Esophagus squamous epithelium (tissue), 4 donors: ENCODE measurements around the gene STN1.

ENCODE experiments used
- POLR2A ChIP-seq, 4 donors: fragments of 450-650 bp; IDR thresholded peaks; one replicate each; pipeline ENCODE4 v1.6.1; 2017; ENCODE audit warnings: antibody characterized with exemption in 4 of 4, mild to moderate bottlenecking in 4 of 4, moderate library complexity in 3 of 4
- TF ChIP-seq, protein P1 (sequence below), 6 experiments: fragments of 450-650 bp in 4 of 6; fragments of 200-600 bp in 2 of 6; sonication (generic) in 2 of 6; IDR thresholded peaks; one replicate each; pipeline ENCODE4 v1.5.1; 2016 to 2019; ENCODE audit warnings: antibody characterized with exemption in 6 of 6, mild to moderate bottlenecking in 4 of 6, moderate library complexity in 4 of 6

DNA sequence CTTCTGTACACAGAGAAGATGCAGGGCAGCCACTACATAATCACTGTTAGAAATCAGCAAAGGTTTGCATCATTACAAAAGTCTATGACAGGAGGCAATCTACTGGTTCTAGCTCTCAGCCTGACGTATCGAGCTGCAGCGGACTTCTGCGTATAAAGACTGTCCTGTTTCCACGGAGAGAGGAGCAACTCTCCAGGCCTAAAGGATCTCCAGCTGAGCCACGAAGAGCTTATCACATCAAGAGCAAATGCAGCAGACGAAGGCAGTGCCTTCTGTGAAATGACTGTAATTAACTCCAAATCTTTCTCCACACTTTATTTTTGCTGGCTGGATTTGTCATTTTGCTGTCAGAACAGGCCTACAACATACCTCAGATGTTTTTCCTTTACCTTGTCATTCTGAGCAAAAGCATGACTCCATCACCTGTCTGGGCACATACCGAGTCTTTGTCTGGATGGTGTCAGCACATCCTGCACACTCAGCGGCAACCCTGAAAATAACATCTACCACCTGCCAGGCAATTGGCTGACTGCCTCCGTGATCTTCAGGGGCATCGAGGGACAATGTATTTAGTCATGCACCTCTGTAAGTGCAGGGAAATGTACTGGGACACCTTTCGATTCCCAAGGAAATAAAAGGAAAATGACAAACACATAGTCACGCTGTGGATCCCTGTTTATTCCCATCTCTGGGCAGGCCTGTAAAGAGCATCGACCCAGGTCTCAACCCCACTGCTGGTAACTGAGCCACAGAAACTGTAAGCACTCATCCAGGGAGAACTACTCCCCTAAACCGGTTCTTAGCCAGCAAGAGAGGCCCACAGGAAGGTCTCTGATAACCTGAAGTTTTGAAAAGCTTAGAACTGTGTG lies 36.3 kb downstream of the STN1 start:
- TF ChIP-seq, protein P1, sequence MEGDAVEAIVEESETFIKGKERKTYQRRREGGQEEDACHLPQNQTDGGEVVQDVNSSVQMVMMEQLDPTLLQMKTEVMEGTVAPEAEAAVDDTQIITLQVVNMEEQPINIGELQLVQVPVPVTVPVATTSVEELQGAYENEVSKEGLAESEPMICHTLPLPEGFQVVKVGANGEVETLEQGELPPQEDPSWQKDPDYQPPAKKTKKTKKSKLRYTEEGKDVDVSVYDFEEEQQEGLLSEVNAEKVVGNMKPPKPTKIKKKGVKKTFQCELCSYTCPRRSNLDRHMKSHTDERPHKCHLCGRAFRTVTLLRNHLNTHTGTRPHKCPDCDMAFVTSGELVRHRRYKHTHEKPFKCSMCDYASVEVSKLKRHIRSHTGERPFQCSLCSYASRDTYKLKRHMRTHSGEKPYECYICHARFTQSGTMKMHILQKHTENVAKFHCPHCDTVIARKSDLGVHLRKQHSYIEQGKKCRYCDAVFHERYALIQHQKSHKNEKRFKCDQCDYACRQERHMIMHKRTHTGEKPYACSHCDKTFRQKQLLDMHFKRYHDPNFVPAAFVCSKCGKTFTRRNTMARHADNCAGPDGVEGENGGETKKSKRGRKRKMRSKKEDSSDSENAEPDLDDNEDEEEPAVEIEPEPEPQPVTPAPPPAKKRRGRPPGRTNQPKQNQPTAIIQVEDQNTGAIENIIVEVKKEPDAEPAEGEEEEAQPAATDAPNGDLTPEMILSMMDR (IDR thresholded peaks at IDR 0.05) = no peak
- peak in 2 of 4 donors; percentile 21 to 30 for TF ChIP-seq POLR2A (IDR thresholded peaks at IDR 0.05)
